ENCODE measurements around the gene DAW1.

Gene DAW1

DNA sequence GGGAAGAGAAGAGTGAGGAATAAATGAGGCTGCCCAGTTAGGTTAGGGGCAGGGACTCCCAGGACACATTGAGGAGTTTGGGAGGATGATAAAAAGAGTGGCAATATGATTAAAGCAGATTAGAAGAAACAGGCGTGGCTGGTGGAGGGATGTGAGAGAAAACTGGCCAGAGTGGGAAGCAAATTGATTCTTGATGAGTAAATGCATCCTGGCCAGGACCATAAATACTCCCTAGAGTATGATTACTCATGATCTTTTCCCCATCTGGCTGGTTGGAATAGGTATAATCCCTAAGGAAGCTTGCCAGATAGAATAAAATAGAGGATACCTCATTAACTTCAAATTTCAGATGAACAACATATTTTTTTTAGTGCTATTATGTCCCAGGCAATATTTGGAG, 21.5 kb upstream of the DAW1 start:
- Mint-ChIP-seq H3K36me3 (no peaks in the 10 kb centered on the region), H3K27me3 (peaks cover 11% of the 10 kb centered on the region), H3K4me1 (ENCODE audit: low read depth) (no peaks in the 10 kb centered on the region), H3K27ac (no peak overlapping the region), H3K9me3 (ENCODE audit: low read depth) (no peaks in the 10 kb centered on the region), H3K4me3 (no peak overlapping the region)

DNA sequence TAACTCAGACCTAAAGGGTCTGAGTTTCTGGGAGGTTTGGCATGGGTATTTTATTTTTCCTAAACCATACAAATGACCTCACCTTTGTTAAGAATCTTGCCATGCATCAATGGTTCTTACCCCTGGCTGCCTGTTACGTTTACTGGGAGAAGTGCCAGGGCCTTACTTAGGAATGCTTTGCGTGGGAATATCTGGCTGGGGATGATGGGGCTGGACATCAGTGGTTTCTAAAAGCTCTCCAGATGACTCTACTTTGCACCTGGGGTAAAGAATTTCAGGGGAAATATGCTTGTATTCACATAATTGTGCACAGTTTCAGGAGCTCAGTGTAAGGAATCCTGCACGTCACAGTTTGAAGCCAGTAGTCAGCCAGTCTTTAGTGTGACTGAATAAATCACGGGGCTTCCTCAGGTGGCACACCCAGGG, 18.2 kb upstream of the DAW1 start:
- no peak overlapping the region for H3K4me3 Mint-ChIP-seq
- H3K4me1 Mint-ChIP-seq (ENCODE audit: low read depth), result no peaks in the 10 kb centered on the region
- H3K36me3 Mint-ChIP-seq, result no peaks in the 10 kb centered on the region
- no peak overlapping the region for H3K27ac Mint-ChIP-seq
- no peaks in the 10 kb centered on the region for H3K9me3 Mint-ChIP-seq (ENCODE audit: low read depth)
- H3K27me3 Mint-ChIP-seq, result peaks cover 12% of the 10 kb centered on the region

DNA sequence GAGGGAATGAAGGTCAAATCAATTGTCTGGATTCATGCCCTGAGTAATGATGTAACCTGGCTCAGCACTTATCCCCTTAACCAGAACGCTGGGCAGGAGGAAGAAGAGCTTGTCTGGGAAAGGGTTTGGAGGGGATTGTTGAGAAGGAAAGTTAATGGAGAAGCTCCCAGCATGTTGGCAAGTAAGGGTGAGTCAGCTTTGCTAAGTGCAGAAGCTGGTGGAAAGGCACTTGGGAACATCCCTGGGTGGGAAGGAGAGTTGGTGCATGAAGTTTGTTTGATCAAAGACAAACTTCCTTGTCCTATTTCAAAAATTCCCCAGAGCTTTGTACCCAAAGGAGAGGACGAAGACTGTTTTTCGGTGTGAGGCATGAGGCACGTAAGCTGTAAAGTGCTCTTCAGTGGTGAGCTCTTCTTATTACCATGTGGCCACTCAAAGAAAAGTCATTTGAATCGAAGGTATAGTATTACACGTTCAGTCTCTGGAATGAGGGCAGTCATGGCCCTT, 17.6 kb upstream of the DAW1 start:
- H3K27ac Mint-ChIP-seq, result no peak overlapping the region

DNA sequence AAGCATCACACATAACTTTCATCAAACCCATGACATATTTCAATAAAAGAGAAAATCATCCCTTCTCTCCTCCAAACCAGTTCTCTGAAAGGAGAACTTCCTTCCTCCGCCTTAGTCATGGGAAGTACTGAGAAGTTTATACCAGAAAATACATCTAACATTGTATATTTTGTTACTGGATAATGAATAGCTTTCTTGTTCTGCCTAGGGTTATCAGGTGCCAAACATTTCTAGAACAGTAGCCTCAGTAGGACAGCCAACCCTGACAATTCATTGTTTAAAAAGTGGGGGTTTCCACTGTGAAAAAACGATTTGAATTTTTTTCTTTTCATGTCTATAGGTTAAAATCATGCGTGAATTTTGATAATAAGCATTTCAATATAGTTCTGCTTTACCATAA, 16.0 kb upstream of the DAW1 start:
- H3K36me3 Mint-ChIP-seq, result no peaks in the 10 kb centered on the region
- no peak overlapping the region for H3K27ac Mint-ChIP-seq
- H3K4me1 Mint-ChIP-seq (ENCODE audit: low read depth), result no peaks in the 10 kb centered on the region
- H3K27me3 Mint-ChIP-seq, result peaks cover 12% of the 10 kb centered on the region
- no peak overlapping the region for H3K4me3 Mint-ChIP-seq
- no peaks in the 10 kb centered on the region for H3K9me3 Mint-ChIP-seq (ENCODE audit: low read depth)

More for the DNA sequence above, 17.6 kb upstream of the DAW1 start:
- Mint-ChIP-seq H3K9me3 (ENCODE audit: low read depth) (no peaks in the 10 kb centered on the region), H3K36me3 (no peaks in the 10 kb centered on the region), H3K27me3 (peaks cover 12% of the 10 kb centered on the region), H3K4me1 (ENCODE audit: low read depth) (no peaks in the 10 kb centered on the region), H3K4me3 (no peak overlapping the region)

DNA sequence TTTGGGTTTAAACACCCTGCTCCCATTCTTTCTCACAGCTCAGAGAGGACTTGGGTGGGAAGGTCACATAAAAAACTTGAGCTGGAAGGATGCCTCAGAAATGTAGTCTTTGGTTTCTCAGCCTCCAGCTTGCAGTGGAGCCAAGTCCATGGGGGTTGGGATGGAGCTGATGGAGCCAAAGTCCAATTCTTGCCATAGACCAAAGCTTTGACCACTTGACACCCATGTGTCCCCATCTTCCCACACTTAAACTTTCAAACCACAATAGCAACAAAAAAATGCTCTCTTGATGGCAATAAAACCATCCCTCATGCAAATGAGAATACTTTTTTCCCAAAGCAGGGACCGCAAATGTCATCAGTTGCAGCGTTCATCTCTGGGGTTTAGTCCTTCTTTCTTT, 14.7 kb upstream of the DAW1 start:
- Mint-ChIP-seq H3K27me3 (peaks cover 12% of the 10 kb centered on the region), H3K4me1 (ENCODE audit: low read depth) (no peaks in the 10 kb centered on the region), H3K27ac (no peak overlapping the region), H3K36me3 (no peaks in the 10 kb centered on the region), H3K9me3 (ENCODE audit: low read depth) (no peaks in the 10 kb centered on the region), H3K4me3 (no peak overlapping the region)

GRCh38 chr2:227860221-227860641, 11.2 kb upstream of the DAW1 start:
- Mint-ChIP-seq H3K36me3 (no peaks in the 10 kb centered on the region), H3K4me1 (ENCODE audit: low read depth) (no peaks in the 10 kb centered on the region), H3K27ac (no peak overlapping the region), H3K27me3 (peaks cover 4% of the 10 kb centered on the region), H3K9me3 (ENCODE audit: low read depth) (no peaks in the 10 kb centered on the region), H3K4me3 (no peak overlapping the region)

GRCh38 chr2:227861011-227861410, 10.4 kb upstream of the DAW1 start:
- no peak overlapping the region for H3K4me3 Mint-ChIP-seq
- no peak overlapping the region for H3K27ac Mint-ChIP-seq
- no peaks in the 10 kb centered on the region for H3K9me3 Mint-ChIP-seq (ENCODE audit: low read depth)
- no peaks in the 10 kb centered on the region for H3K36me3 Mint-ChIP-seq
- H3K4me1 Mint-ChIP-seq (ENCODE audit: low read depth), result no peaks in the 10 kb centered on the region
- peaks cover 2% of the 10 kb centered on the region for H3K27me3 Mint-ChIP-seq

- Mint-ChIP-seq H3K9me3 (ENCODE audit: low read depth) (no peaks in the 10 kb centered on the region), H3K36me3 (no peaks in the 10 kb centered on the region), H3K4me1 (ENCODE audit: low read depth) (no peaks in the 10 kb centered on the region), H3K27me3 (peaks cover 4% of the 10 kb centered on the region), H3K4me3 (no peak overlapping the region), H3K27ac (no peak overlapping the region)
Observed at GRCh38 chr2:227862227-227862740, 9.1 kb upstream of the DAW1 start.

DNA sequence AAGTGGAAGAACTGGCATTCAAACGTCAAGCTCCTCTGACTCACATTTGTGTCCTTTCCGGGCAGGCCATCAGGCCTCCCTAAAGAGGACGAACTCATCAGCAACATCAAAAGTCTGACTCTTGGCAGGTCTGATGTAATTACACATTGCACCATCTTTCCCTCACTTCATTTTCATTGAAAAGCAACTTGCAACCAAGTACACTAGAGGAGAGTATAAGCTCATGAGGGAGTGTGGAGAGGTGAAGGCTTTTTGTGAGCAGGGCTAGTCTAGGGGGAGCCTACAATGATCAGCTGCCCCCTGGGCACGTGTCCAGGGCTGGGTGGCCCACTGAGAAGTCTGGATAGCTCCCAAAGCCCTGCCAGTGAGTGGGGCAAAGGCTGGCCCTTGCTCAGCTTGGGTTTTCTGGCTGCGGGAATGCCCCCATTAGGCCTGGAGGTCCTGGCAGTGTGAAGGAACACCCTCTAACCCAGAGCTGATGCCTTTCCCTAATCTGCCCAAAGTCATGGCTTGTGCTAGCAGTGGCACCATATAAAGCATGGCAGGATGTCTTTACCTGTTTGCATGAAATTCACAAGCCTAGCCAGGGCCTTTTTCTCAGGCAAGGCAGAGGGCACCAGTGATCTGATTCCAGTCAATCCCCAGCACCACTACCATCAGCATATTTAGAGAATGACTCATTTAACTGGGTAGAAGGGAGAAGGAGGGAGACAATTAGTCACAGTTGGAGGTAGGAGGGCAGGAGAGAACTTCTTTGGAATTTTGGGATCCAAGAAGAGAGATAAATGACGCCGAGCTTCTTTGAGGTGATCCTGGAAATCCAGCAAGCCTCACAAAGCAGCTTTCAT, 8.5 kb upstream of the DAW1 start:
- Mint-ChIP-seq H3K4me3 (no peak overlapping the region), H3K9me3 (ENCODE audit: low read depth) (no peaks in the 10 kb centered on the region), H3K27me3 (peaks cover 4% of the 10 kb centered on the region), H3K4me1 (ENCODE audit: low read depth) (no peaks in the 10 kb centered on the region), H3K27ac (no peak overlapping the region), H3K36me3 (no peaks in the 10 kb centered on the region)

GRCh38 chr2:227864161-227864756, 7.2 kb upstream of the DAW1 start:
- H3K27me3 Mint-ChIP-seq, result peaks cover 4% of the 10 kb centered on the region
- no peak overlapping the region for H3K27ac Mint-ChIP-seq
- H3K4me1 Mint-ChIP-seq (ENCODE audit: low read depth), result no peaks in the 10 kb centered on the region
- H3K9me3 Mint-ChIP-seq (ENCODE audit: low read depth), result no peaks in the 10 kb centered on the region
- H3K36me3 Mint-ChIP-seq, result no peaks in the 10 kb centered on the region
- H3K4me3 Mint-ChIP-seq, result no peak overlapping the region

DNA sequence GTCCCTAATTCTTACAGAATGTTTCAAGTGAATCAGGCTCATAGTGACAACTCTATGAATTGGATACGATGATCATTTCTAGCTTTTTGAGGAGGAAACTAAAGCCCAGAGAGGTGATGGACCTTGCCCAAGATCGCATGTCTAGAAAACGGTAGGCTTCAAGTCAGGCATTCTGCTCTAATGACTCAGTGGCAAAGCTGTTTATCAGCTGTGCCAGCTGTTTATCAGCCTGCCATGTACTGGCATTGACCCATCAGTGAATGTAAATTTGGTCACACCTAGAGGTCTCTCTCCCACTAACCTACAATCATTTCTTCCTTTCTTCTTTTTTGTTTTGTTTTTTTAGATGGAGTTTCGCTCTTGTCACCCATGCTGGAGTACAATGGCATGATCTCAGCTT, 6.1 kb upstream of the DAW1 start:
- H3K4me3 Mint-ChIP-seq, result no peak overlapping the region
- H3K27me3 Mint-ChIP-seq, result peaks cover 11% of the 10 kb centered on the region
- no peak overlapping the region for H3K27ac Mint-ChIP-seq
- no peaks in the 10 kb centered on the region for H3K36me3 Mint-ChIP-seq
- no peaks in the 10 kb centered on the region for H3K4me1 Mint-ChIP-seq (ENCODE audit: low read depth)
- H3K9me3 Mint-ChIP-seq (ENCODE audit: low read depth), result no peaks in the 10 kb centered on the region

- Mint-ChIP-seq H3K4me1 (ENCODE audit: low read depth) (no peaks in the 10 kb centered on the region), H3K9me3 (ENCODE audit: low read depth) (no peaks in the 10 kb centered on the region), H3K27ac (no peak overlapping the region), H3K27me3 (peaks cover 11% of the 10 kb centered on the region), H3K36me3 (no peaks in the 10 kb centered on the region), H3K4me3 (no peak overlapping the region)
Observed at GRCh38 chr2:227867386-227867785, 4.0 kb upstream of the DAW1 start.

- Mint-ChIP-seq H3K36me3 (no peaks in the 10 kb centered on the region), H3K27ac (no peak overlapping the region), H3K4me1 (ENCODE audit: low read depth) (no peaks in the 10 kb centered on the region), H3K9me3 (ENCODE audit: low read depth) (no peaks in the 10 kb centered on the region), H3K27me3 (peaks cover 25% of the 10 kb centered on the region), H3K4me3 (no peak overlapping the region)
Observed at GRCh38 chr2:227870710-227871374, 589 bp upstream of the DAW1 start.

GRCh38 chr2:227872676-227873075, 1.2 kb downstream of the DAW1 start:
- no peak overlapping the region for H3K27ac Mint-ChIP-seq
- no peak overlapping the region for H3K4me3 Mint-ChIP-seq
- peaks cover 22% of the 10 kb centered on the region for H3K27me3 Mint-ChIP-seq
- no peaks in the 10 kb centered on the region for H3K9me3 Mint-ChIP-seq (ENCODE audit: low read depth)
- no peaks in the 10 kb centered on the region for H3K4me1 Mint-ChIP-seq (ENCODE audit: low read depth)
- H3K36me3 Mint-ChIP-seq, result no peaks in the 10 kb centered on the region

- H3K4me3 Mint-ChIP-seq, result no peak overlapping the region
- H3K9me3 Mint-ChIP-seq (ENCODE audit: low read depth), result no peaks in the 10 kb centered on the region
- no peak overlapping the region for H3K27ac Mint-ChIP-seq
- H3K27me3 Mint-ChIP-seq, result peaks cover 14% of the 10 kb centered on the region
- H3K4me1 Mint-ChIP-seq (ENCODE audit: low read depth), result no peaks in the 10 kb centered on the region
- no peaks in the 10 kb centered on the region for H3K36me3 Mint-ChIP-seq
Observed at GRCh38 chr2:227876300-227876801, 4.9 kb downstream of the DAW1 start.

Measured in activated naive CD8-positive, alpha-beta T cell (primary cell).